HG03457 (cell line): Measurements from ENCODE around the gene COPS4.

Experiments
- ATAC-seq: cut with Tn5 transposase; IDR thresholded peaks from one replicate; pipeline ENCODE4 v1.9.1; 2021; ENCODE audit warnings: moderate number of reproducible peaks; ENCODE audit not compliant: unreplicated experiment

Gene COPS4

DNA sequence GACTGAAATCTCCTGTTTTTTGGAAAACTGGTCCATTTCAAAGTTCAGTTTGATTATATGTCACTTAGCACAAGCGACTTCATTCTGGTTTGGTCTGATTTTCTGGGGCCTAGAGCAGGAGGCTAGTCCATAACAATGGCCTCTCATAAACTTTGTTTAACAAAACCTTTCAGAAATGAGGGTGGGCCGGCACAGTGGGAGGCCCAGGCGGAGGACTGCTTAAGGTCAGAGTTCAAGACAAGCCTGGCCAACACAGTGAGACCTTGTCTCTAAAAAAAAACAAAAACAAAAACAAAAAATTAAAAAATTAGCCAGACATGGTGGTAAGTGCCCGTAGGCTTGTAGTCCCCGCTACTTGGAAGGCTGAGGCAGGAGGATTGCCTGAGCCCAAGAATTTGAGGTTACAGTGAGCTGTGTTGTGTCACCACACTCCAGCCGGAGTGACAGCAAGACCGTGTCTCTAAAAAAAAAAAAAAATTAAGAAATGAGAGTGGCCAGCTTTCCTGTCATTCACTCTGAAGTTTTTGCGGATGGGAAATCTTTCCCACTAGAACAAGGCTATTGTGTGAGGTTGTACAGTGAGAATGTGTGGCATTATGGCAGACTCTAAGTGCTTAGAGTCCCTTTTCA, 80.8 kb downstream of the COPS4 start:
- ATAC-seq: no peak

DNA sequence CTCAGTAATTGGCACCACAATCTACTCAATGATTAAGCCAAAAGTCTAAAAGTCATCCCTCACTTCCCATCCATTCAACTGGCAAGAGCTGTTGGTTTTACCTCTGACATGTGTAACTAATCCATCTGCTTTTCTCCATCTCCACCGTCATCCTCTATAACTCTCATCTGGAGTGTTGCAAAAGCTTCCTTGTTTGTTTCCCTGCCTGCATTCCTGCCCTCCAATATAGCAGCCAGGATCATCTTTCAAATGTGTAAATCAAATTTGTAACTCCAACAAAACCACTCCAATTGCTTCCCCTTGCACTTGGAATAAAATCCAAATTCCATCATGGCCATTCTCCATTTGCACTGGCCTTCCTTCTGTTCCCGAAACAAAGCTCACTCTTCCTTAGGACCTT, 83.9 kb downstream of the COPS4 start:
- ATAC-seq: no peak

DNA sequence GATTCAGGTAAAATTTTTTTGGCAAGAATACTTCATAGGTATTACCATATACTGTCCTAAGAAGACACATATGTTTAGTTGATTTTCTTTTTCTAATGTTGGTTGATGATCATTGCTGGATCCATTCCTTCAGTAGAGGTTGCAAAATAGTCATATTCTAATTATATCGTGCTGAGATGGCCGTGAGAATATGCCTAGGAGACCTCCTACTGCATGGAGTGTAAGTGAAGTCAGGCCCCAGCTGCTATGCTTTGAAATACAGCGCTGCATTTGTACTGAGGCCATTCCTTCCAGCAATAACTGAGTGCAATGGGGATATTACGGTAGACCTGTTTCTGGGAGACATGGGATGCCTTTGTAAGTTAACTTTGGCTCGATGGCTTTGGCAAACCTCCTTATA, 86.3 kb downstream of the COPS4 start:
- no peak for ATAC-seq

DNA sequence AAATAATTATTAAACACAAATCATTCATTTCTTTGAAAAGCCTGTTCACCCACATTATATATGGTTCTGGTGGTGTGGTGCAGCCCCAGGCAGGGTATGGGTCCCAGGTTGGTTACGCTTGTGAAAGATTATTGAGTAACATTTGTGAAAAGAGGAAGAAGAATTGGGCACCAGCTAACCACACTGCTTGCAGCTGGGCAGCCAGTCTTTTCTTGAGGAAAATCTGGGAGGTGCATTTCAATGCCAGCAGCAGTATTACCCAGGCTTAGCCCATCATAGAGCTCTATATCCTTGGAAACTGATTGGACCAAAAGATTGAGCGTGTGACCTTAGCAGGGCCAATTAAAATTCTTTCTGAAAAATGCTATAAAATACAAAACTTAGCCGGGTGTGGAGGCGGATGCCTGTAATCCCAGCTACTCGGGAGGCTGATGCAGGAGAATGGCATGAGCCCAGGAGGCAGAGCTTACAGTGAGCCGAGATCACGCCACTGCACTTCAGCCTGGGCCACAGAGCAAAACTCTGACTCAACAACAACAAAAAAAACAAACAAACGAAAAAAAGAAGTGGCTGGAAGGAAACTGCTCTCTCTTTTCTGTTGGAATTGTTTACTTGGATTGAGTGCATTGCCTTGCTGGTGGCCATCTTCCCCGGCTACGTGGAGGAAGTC, 89.3 kb downstream of the COPS4 start:
- ATAC-seq: no peak
